ENCODE measurements around the gene LAMTOR4. TPM values are rescaled to one million over a fixed set of nuclear protein-coding genes. Genes with fewer than 3 reads are reported as not detected.

The LAMTOR4 gene
- total RNA-seq, 1 experiment from 2014 or later = 224 TPM

DNA sequence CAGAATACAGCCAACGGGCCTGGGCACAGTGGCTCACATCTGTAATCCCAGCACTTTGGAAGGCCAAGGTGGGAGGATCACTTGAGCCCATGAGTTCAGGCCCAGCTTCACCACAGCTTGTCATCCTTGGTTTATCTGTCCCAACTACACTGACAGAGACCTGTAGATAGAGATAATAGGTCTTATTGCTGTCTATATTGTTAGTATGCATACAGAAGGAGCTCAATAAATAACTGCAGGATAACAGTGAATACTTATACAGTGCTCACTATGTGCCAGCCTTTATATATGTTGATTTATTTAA, 28.0 kb upstream of the LAMTOR4 start:
- H3K4me3 ChIP-seq (ENCODE audit: low read depth in 2 of 2, low read length in 2 of 2) = peak overlapping the region; percentile 69 to 99
- in situ Hi-C loops (cut with HindIII; ENCODE audit: low pct_unique_long_range_greater_than_20kb, low sequenced_read_pairs) (no loop called here), intact Hi-C loops (cut with micrococcal nuclease; ENCODE audit: unreplicated experiment) (no loop called here)
- ChIA-PET POLR2A (interaction anchor here (0.9 to 1.2 kb wide), 2 partner anchors 18 to 20 kb away, joined by 3 to 16 read pairs; no protein-coding TSS in a partner anchor), CTCF (no interaction called here)
- no peaks in the 10 kb centered on the region for H3K27me3 ChIP-seq (ENCODE audit: control insufficient read depth, insufficient read depth, low read length)
- H3K27ac ChIP-seq (ENCODE audit: low read length) = peak overlapping the region; percentile 88; the same call in 1 of the 2 replicates
- TF ChIP-seq REST (IDR thresholded peaks at IDR 0.05; ENCODE audit: insufficient read depth in 1 of 2, low read depth in 2 of 2, low read length in 1 of 2) (no peak), SIN3A (IDR thresholded peaks at IDR 0.05; ENCODE audit: borderline replicate concordance, insufficient read depth, low read depth, low read length) (no peak), TCF7L2 (IDR thresholded peaks at IDR 0.05; ENCODE audit: low read depth, low read length) (no peak), POLR2AphosphoS5 (IDR thresholded peaks at IDR 0.05; ENCODE audit: low read depth, low read length) (no peak)
- TF ChIP-seq, protein P1, sequence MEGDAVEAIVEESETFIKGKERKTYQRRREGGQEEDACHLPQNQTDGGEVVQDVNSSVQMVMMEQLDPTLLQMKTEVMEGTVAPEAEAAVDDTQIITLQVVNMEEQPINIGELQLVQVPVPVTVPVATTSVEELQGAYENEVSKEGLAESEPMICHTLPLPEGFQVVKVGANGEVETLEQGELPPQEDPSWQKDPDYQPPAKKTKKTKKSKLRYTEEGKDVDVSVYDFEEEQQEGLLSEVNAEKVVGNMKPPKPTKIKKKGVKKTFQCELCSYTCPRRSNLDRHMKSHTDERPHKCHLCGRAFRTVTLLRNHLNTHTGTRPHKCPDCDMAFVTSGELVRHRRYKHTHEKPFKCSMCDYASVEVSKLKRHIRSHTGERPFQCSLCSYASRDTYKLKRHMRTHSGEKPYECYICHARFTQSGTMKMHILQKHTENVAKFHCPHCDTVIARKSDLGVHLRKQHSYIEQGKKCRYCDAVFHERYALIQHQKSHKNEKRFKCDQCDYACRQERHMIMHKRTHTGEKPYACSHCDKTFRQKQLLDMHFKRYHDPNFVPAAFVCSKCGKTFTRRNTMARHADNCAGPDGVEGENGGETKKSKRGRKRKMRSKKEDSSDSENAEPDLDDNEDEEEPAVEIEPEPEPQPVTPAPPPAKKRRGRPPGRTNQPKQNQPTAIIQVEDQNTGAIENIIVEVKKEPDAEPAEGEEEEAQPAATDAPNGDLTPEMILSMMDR (IDR thresholded peaks at IDR 0.05) = no peak
- no TSS peak for BruUV-seq (replicated peaks)
- H3K4me1 ChIP-seq (ENCODE audit: control insufficient read depth, insufficient read depth, low read length) = peaks cover 21% of the 10 kb centered on the region
- ATAC-seq = no peak
- no peaks in the 10 kb centered on the region for H3K36me3 ChIP-seq (ENCODE audit: control insufficient read depth, insufficient read depth, low read length)
- H3K9me3 ChIP-seq (ENCODE audit: control insufficient read depth, insufficient read depth, low read depth, low read length) = no peaks in the 10 kb centered on the region
- no peak for DNase-seq (ENCODE audit: low read depth, low spot score)

- in situ Hi-C loops (cut with HindIII; ENCODE audit: low pct_unique_long_range_greater_than_20kb, low sequenced_read_pairs) (no loop called here), intact Hi-C loops (cut with micrococcal nuclease; ENCODE audit: unreplicated experiment) (no loop called here)
- CTCF ChIA-PET = interaction anchor here (0.6 kb wide), 1 partner anchor 9 kb away, joined by 13 read pairs; no protein-coding TSS in a partner anchor
- H3K9me3 ChIP-seq (ENCODE audit: control insufficient read depth, insufficient read depth, low read depth, low read length) = no peaks in the 10 kb centered on the region
- H3K4me1 ChIP-seq (ENCODE audit: control insufficient read depth, insufficient read depth, low read length) = peaks cover 22% of the 10 kb centered on the region
- ATAC-seq (no peak), DNase-seq (ENCODE audit: low read depth, low spot score) (no peak)
- no peaks in the 10 kb centered on the region for H3K27me3 ChIP-seq (ENCODE audit: control insufficient read depth, insufficient read depth, low read length)
- no TSS peak for BruUV-seq (replicated peaks)
- POLR2A ChIA-PET = interaction anchor here (0.5 to 0.8 kb wide), 2 partner anchors 20 to 103 kb away, joined by 3 read pairs; no protein-coding TSS in a partner anchor
- TF ChIP-seq POLR2AphosphoS5 (IDR thresholded peaks at IDR 0.05; ENCODE audit: low read depth, low read length) = no peak
- no peak for TF ChIP-seq SIN3A (IDR thresholded peaks at IDR 0.05; ENCODE audit: borderline replicate concordance, insufficient read depth, low read depth, low read length)
- no peak overlapping the region for H3K27ac ChIP-seq (ENCODE audit: low read length)
- H3K4me3 ChIP-seq (ENCODE audit: low read depth in 2 of 2, low read length in 2 of 2) = no peak overlapping the region; a peak in 1 of 4 replicates
- peaks cover 2% of the 10 kb centered on the region; the same call in 1 of the 2 replicates for H3K36me3 ChIP-seq (ENCODE audit: control insufficient read depth, insufficient read depth, low read length)
These were observed 26.7 kb upstream of the LAMTOR4 start for GRCh38 chr7:100122067-100122466.

DNA sequence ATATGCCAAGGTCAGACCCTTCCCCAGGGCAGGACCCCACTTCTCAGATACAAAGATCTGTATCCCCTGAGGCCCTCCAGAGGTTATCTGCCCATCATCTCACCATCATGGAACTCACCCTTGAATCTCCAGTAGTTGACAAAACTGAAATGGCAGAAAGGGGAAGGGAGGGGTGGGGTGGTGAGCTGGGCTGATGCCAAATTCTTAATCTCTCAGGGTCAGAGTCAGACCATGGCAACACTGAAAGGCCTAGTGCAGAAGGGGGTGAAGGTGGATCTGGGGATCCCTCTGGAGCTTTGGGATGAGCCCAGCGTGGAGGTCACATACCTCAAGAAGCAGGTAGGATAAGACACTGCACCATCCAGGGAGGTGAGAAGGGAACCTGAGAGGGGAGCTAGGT, 26.1 kb upstream of the LAMTOR4 start:
- no TSS peak for BruUV-seq (replicated peaks)
- in situ Hi-C loops (cut with HindIII; ENCODE audit: low pct_unique_long_range_greater_than_20kb, low sequenced_read_pairs) (no loop called here), intact Hi-C loops (cut with micrococcal nuclease; ENCODE audit: unreplicated experiment) (no loop called here)
- TF ChIP-seq TCF7L2 (IDR thresholded peaks at IDR 0.05; ENCODE audit: low read depth, low read length) (no peak), POLR2AphosphoS5 (IDR thresholded peaks at IDR 0.05; ENCODE audit: low read depth, low read length) (no peak), REST (IDR thresholded peaks at IDR 0.05; ENCODE audit: insufficient read depth in 1 of 2, low read depth in 2 of 2, low read length in 1 of 2) (no peak), SIN3A (IDR thresholded peaks at IDR 0.05; ENCODE audit: borderline replicate concordance, insufficient read depth, low read depth, low read length) (no peak)
- TF ChIP-seq, protein P1 (IDR thresholded peaks at IDR 0.05) = no peak
- CTCF ChIA-PET = interaction anchor here (0.6 kb wide), 1 partner anchor 8 kb away, joined by 13 read pairs; no protein-coding TSS in a partner anchor
- no peaks in the 10 kb centered on the region for H3K9me3 ChIP-seq (ENCODE audit: control insufficient read depth, insufficient read depth, low read depth, low read length)
- DNase-seq (ENCODE audit: low read depth, low spot score) (no peak), ATAC-seq (no peak)
- H3K27ac ChIP-seq (ENCODE audit: low read length) = no peak overlapping the region
- H3K36me3 ChIP-seq (ENCODE audit: control insufficient read depth, insufficient read depth, low read length) = peaks cover 2% of the 10 kb centered on the region; the same call in 1 of the 2 replicates
- H3K27me3 ChIP-seq (ENCODE audit: control insufficient read depth, insufficient read depth, low read length) = no peaks in the 10 kb centered on the region
- H3K4me3 ChIP-seq (ENCODE audit: low read depth in 2 of 2, low read length in 2 of 2) = no peak overlapping the region; a peak in 1 of 4 replicates
- peaks cover 22% of the 10 kb centered on the region for H3K4me1 ChIP-seq (ENCODE audit: control insufficient read depth, insufficient read depth, low read length)
- POLR2A ChIA-PET = interaction anchor here (0.5 to 0.8 kb wide), 2 partner anchors 20 to 104 kb away, joined by 3 read pairs; no protein-coding TSS in a partner anchor
